ENCODE measurements around the gene GHR.

DNA sequence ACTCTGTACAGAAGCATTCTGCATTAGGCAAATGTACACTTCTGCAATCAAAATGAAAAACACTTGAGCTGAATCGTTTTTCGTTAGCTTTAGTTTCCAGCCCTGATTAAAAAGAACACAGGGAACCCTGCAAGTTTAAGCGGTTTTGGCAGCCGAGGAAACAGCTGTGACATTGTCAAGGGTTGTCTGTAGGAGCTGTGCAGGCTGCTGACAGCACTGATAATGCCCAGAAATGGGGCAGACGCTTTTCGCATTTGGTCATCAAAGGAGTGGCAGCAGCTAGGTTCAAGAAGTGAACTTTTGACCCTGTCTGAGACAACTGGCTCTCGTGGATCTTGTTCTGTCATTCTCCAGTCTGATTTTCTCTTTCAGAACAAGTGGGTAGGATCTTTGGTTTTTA lies 167.8 kb downstream of the GHR start:
- no peak for TF ChIP-seq CTCF (IDR thresholded peaks at IDR 0.05)
- no peak for TF ChIP-seq POLR2A (IDR thresholded peaks at IDR 0.05)
